LNCaP clone FGC (cell line): ENCODE data around the gene ELMO1.

Experiments
- DNase-seq: peaks from one replicate; pipeline ENCODE4 v3.0.0-alpha.2; 2011; ENCODE audit warnings: low read depth
- H3K4me3 ChIP-seq: 2 replicates; pipeline ENCODE4 v1.5.1; 2011; ENCODE audit warnings: mild to moderate bottlenecking, low read depth, low read length, control low read depth
- CTCF ChIP-seq: IDR thresholded peaks from 2 replicates; pipeline ENCODE4 v1.5.1; 2012; ENCODE audit warnings: mild to moderate bottlenecking; ENCODE audit not compliant: control insufficient read depth, insufficient read depth; ENCODE audit errors: extremely low read depth

ELMO1 gene

GRCh38 chr7:37448636-37449361 is at the start of gene ELMO1:
Gene ELMO1, minus strand, starts transcription at chr7:37448864. Its CDS starts 106,174 bp downstream, at chr7:37342690.
- peak; percentile 45 for TF ChIP-seq CTCF
- DNase-seq: peak; percentile 10
- peak within 1 kb of the TSS; percentile 42 for H3K4me3 ChIP-seq

- TF ChIP-seq CTCF: no peak
- H3K4me3 ChIP-seq: no peak overlapping the region
- no peak for DNase-seq
Observed at GRCh38 chr7:37497576-37497975, 48.9 kb upstream of the ELMO1 start.

GRCh38 chr7:37495574-37496184 is 47.0 kb upstream of the ELMO1 start:
- peak; percentile 53 for TF ChIP-seq CTCF
- H3K4me3 ChIP-seq: no peak overlapping the region
- no peak for DNase-seq

GRCh38 chr7:37494926-37495325 is 46.3 kb upstream of the ELMO1 start:
- no peak for DNase-seq
- TF ChIP-seq CTCF: no peak
- H3K4me3 ChIP-seq: no peak overlapping the region

- no peak overlapping the region for H3K4me3 ChIP-seq
- no peak for DNase-seq
- no peak for TF ChIP-seq CTCF
Observed at GRCh38 chr7:37493810-37494209, 45.1 kb upstream of the ELMO1 start.

GRCh38 chr7:37493123-37493522 is 44.5 kb upstream of the ELMO1 start:
- DNase-seq: no peak
- TF ChIP-seq CTCF: no peak
- no peak overlapping the region for H3K4me3 ChIP-seq
